HG03439 (cell line): Measurements from ENCODE around the gene SLC35F3.

Experiments used
- ATAC-seq: cut with Tn5 transposase; IDR thresholded peaks from one replicate; pipeline ENCODE4 v1.9.1; 2021; ENCODE audit warnings: mild to moderate bottlenecking, moderate library complexity; ENCODE audit not compliant: unreplicated experiment

The SLC35F3 gene

GRCh38 chr1:234019387-234019786 lies 114.9 kb downstream of the SLC35F3 start:
- ATAC-seq: no peak

GRCh38 chr1:234022302-234022701 lies 117.8 kb downstream of the SLC35F3 start:
- no peak for ATAC-seq

- ATAC-seq: no peak
These were observed 135.1 kb downstream of the SLC35F3 start for GRCh38 chr1:234039603-234040002.

- ATAC-seq: no peak
These were observed 136.2 kb downstream of the SLC35F3 start for GRCh38 chr1:234040446-234041317.

- no peak for ATAC-seq
These were observed 139.6 kb downstream of the SLC35F3 start for GRCh38 chr1:234044079-234044478.

GRCh38 chr1:234047123-234047522 lies 142.6 kb downstream of the SLC35F3 start:
- no peak for ATAC-seq

- no peak for ATAC-seq
These were observed 157.7 kb downstream of the SLC35F3 start for GRCh38 chr1:234062166-234062565.

GRCh38 chr1:234065794-234066447 lies 161.4 kb downstream of the SLC35F3 start:
- no peak for ATAC-seq

GRCh38 chr1:234067581-234068337 lies 163.3 kb downstream of the SLC35F3 start:
- no peak for ATAC-seq

- no peak for ATAC-seq
These were observed 165.3 kb downstream of the SLC35F3 start for GRCh38 chr1:234069760-234070159.

GRCh38 chr1:234072793-234073192 lies 168.3 kb downstream of the SLC35F3 start:
- no peak for ATAC-seq

GRCh38 chr1:234078143-234078542 lies 173.7 kb downstream of the SLC35F3 start:
- no peak for ATAC-seq

GRCh38 chr1:234079896-234080295 lies 175.4 kb downstream of the SLC35F3 start:
- no peak for ATAC-seq

- ATAC-seq: no peak
These were observed 179.0 kb downstream of the SLC35F3 start for GRCh38 chr1:234083460-234083859.

GRCh38 chr1:234089396-234089795 lies 184.9 kb downstream of the SLC35F3 start:
- ATAC-seq: no peak

GRCh38 chr1:234090212-234091064 lies 186.0 kb downstream of the SLC35F3 start:
- no peak for ATAC-seq

GRCh38 chr1:234091065-234091401 lies 186.6 kb downstream of the SLC35F3 start:
- ATAC-seq: no peak

- ATAC-seq: no peak
These were observed 187.4 kb downstream of the SLC35F3 start for GRCh38 chr1:234091876-234092275.

- no peak for ATAC-seq
These were observed 188.6 kb downstream of the SLC35F3 start for GRCh38 chr1:234093107-234093506.

GRCh38 chr1:234093741-234094140 lies 189.3 kb downstream of the SLC35F3 start:
- ATAC-seq: no peak

- ATAC-seq: no peak
These were observed 189.7 kb downstream of the SLC35F3 start for GRCh38 chr1:234094172-234094571.
